IMR-90 (cell line): ENCODE data around the gene LRRC57. TPM values are rescaled to one million over a fixed set of nuclear protein-coding genes. Genes with fewer than 3 reads are reported as not detected.
A peak's percentile ranks its signal among the peaks of the same experiment; 100 is the strongest.

Experiments
- ATAC-seq: fragments of 200-7000 bp; cut with Tn5 transposase; 2 replicates; pipeline ENCODE4 v1.9.1; 2020; ENCODE audit warnings: low read depth, mild to moderate bottlenecking, moderate library complexity
- BruUV-seq: library from RNA; stranded (reverse); fragments of 400-500 nt; replicated peaks from 2 replicates; lab custom pipeline; 2021; lab: Mats Ljungman, UMichigan
- CTCF ChIA-PET: fragments of 300-600 bp; formaldehyde crosslinking; extraction: SDS; loops from one replicate; lab custom pipeline; 2021; ENCODE audit warnings: antibody characterized with exemption; lab: Yijun Ruan, JAX
- POLR2A ChIA-PET: fragments of 300-600 bp; sonication (Branson Sonifier 250); formaldehyde crosslinking; loops from one replicate; lab custom pipeline; 2022; ENCODE audit warnings: antibody characterized with exemption; ENCODE audit not compliant: unreplicated experiment; lab: Charles Lee
- DNase-seq: peaks from one replicate; pipeline ENCODE4 v3.0.0; 2013
- H2AFZ ChIP-seq: replicated peaks from 2 replicates; pipeline ENCODE3; 2013; ENCODE audit warnings: low read length, mild to moderate bottlenecking; ENCODE audit not compliant: poor library complexity
- H2AK5ac ChIP-seq: 2 replicates; pipeline ENCODE4 v1.6.1; 2013; ENCODE audit warnings: low read depth, low read length, inconsistent platforms
- H2AK9ac ChIP-seq: replicated peaks from 2 replicates; pipeline ENCODE3; 2013; ENCODE audit warnings: mild to moderate bottlenecking, low read depth, low read length, moderate library complexity; ENCODE audit not compliant: poor library complexity
- H2BK120ac ChIP-seq: 2 replicates; pipeline ENCODE4 v1.6.1; 2013; ENCODE audit warnings: low read depth, low read length, inconsistent platforms
- H2BK15ac ChIP-seq: 3 replicates; pipeline ENCODE4 v1.6.1; 2013; ENCODE audit warnings: low read depth, low read length, inconsistent platforms
- H2BK20ac ChIP-seq: 2 replicates; pipeline ENCODE4 v1.6.1; 2013; ENCODE audit warnings: low read depth, mild to moderate bottlenecking, inconsistent platforms, low read length, moderate library complexity
- H2BK5ac ChIP-seq: 2 replicates; pipeline ENCODE4 v1.6.1; 2013; ENCODE audit warnings: mild to moderate bottlenecking, low read depth, low read length, inconsistent platforms; ENCODE audit not compliant: poor library complexity, severe bottlenecking
- H3K14ac ChIP-seq: replicated peaks from 2 replicates; pipeline ENCODE4 v1.6.1; 2013; ENCODE audit warnings: low read depth, low read length, inconsistent platforms
- H3K18ac ChIP-seq: 2 replicates; pipeline ENCODE4 v1.6.1; 2013; ENCODE audit warnings: low read depth, low read length, control low read depth
- H3K23ac ChIP-seq: 2 replicates; pipeline ENCODE4 v1.6.1; 2013; ENCODE audit warnings: low read depth, low read length, inconsistent platforms
- H3K27ac ChIP-seq: 2 replicates; pipeline ENCODE4 v1.5.1; 2013; ENCODE audit warnings: mild to moderate bottlenecking, control low read depth, low read length; ENCODE audit not compliant: insufficient read depth
- H3K27me3 ChIP-seq: 2 replicates; pipeline ENCODE4 v1.6.1; 2013; ENCODE audit warnings: low read length; ENCODE audit not compliant: control insufficient read depth, insufficient read depth
- H3K36me3 ChIP-seq: 2 replicates; pipeline ENCODE4 v1.6.1; 2013; ENCODE audit warnings: low read length, mixed read lengths; ENCODE audit not compliant: control insufficient read depth, insufficient read depth
- H3K4ac ChIP-seq: 2 replicates; pipeline ENCODE4 v1.6.1; 2013; ENCODE audit warnings: low read depth, low read length, inconsistent platforms
- H3K4me1 ChIP-seq: 2 replicates; pipeline ENCODE4 v1.6.1; 2013; ENCODE audit warnings: low read length, mixed read lengths; ENCODE audit not compliant: control insufficient read depth, insufficient read depth
- H3K4me2 ChIP-seq: 2 replicates; pipeline ENCODE4 v1.6.1; 2013; ENCODE audit warnings: low read depth, mild to moderate bottlenecking, control low read depth, low read length, moderate library complexity
- H3K4me3 ChIP-seq: 2 replicates; pipeline ENCODE4 v1.5.1; 2013; ENCODE audit warnings: low read depth, mild to moderate bottlenecking, control low read depth, low read length, moderate library complexity; ENCODE audit not compliant: insufficient read depth
- H3K56ac ChIP-seq: 2 replicates; pipeline ENCODE4 v1.6.1; 2013; ENCODE audit warnings: low read length, inconsistent platforms; ENCODE audit not compliant: insufficient read depth; ENCODE audit errors: extremely low read depth
- H3K79me1 ChIP-seq, 2 experiments: 2 replicates each; pipeline ENCODE4 v1.6.1; 2013; ENCODE audit warnings: low read length in 2 of 2, inconsistent platforms in 1 of 2, low read depth in 1 of 2
- H3K9ac ChIP-seq: 2 replicates; pipeline ENCODE4 v1.6.1; 2013; ENCODE audit warnings: low read depth, low read length, control low read depth
- H3K9me1 ChIP-seq: 2 replicates; pipeline ENCODE4 v1.6.1; 2013; ENCODE audit warnings: low read length, inconsistent platforms; ENCODE audit not compliant: insufficient read depth
- H3K9me3 ChIP-seq: 2 replicates; pipeline ENCODE4 v1.6.1; 2013; ENCODE audit warnings: low read length; ENCODE audit not compliant: control insufficient read depth, insufficient read depth
- H4K20me1 ChIP-seq: 2 replicates; pipeline ENCODE4 v1.6.1; 2013; ENCODE audit warnings: low read length, inconsistent platforms; ENCODE audit not compliant: insufficient read depth
- H4K5ac ChIP-seq: 2 replicates; pipeline ENCODE4 v1.6.1; 2013; ENCODE audit warnings: mild to moderate bottlenecking, low read depth, low read length, control low read depth
- H4K8ac ChIP-seq, 2 experiments: 2 replicates each; pipeline ENCODE4 v1.6.1; 2013; ENCODE audit warnings: low read depth in 2 of 2, low read length in 2 of 2, control low read depth in 1 of 2, inconsistent platforms in 1 of 2
- H4K91ac ChIP-seq: 2 replicates; pipeline ENCODE4 v1.6.1; 2013; ENCODE audit warnings: low read depth, low read length, inconsistent platforms; ENCODE audit not compliant: insufficient read depth
- BHLHE40 ChIP-seq: fragments of 150-350 bp; IDR thresholded peaks from 2 replicates; pipeline ENCODE4 v1.6.1; 2016; ENCODE audit warnings: mild to moderate bottlenecking, low read depth, low read length
- CEBPB ChIP-seq: IDR thresholded peaks from 2 replicates; pipeline ENCODE4 v1.6.1; 2012; ENCODE audit warnings: low read depth, low read length, improper control_type of control experiment
- CHD1 ChIP-seq: IDR thresholded peaks from 2 replicates; pipeline ENCODE4 v1.6.1; 2012; ENCODE audit warnings: low read depth, low read length, improper control_type of control experiment
- ELK1 ChIP-seq: fragments of 150-350 bp; IDR thresholded peaks from 2 replicates; pipeline ENCODE4 v1.6.1; 2016; ENCODE audit warnings: low read depth, mild to moderate bottlenecking, low read length, moderate library complexity, borderline replicate concordance
- FOS ChIP-seq: fragments of 150-350 bp; IDR thresholded peaks from 2 replicates; pipeline ENCODE4 v1.6.1; 2016; ENCODE audit warnings: low read depth, low read length
- MAFK ChIP-seq: IDR thresholded peaks from 2 replicates; pipeline ENCODE4 v1.6.1; 2012; ENCODE audit warnings: low read depth, low read length, improper control_type of control experiment
- MAZ ChIP-seq: IDR thresholded peaks from 2 replicates; pipeline ENCODE4 v1.6.1; 2012; ENCODE audit warnings: low read depth, mild to moderate bottlenecking, low read length, improper control_type of control experiment, moderate library complexity, borderline replicate concordance
- MXI1 ChIP-seq: IDR thresholded peaks from 2 replicates; pipeline ENCODE4 v1.6.1; 2012; ENCODE audit warnings: low read depth, mild to moderate bottlenecking, low read length, moderate library complexity, borderline replicate concordance
- NFE2L2 ChIP-seq: fragments of 150-350 bp; IDR thresholded peaks from 2 replicates; pipeline ENCODE4 v1.6.1; 2016; ENCODE audit warnings: low read depth, mild to moderate bottlenecking, low read length
- POLR2A ChIP-seq: IDR thresholded peaks from 2 replicates; pipeline ENCODE4 v1.6.1; 2012; ENCODE audit warnings: mild to moderate bottlenecking, low read depth, low read length
- RAD21 ChIP-seq: IDR thresholded peaks from 2 replicates; pipeline ENCODE4 v1.6.1; 2012; ENCODE audit warnings: low read length, improper control_type of control experiment
- RCOR1 ChIP-seq: IDR thresholded peaks from 2 replicates; pipeline ENCODE4 v1.6.1; 2012; ENCODE audit warnings: mild to moderate bottlenecking, low read length, improper control_type of control experiment; ENCODE audit not compliant: insufficient replicate concordance
- RFX5 ChIP-seq: IDR thresholded peaks from 2 replicates; pipeline ENCODE4 v1.8.0; 2012; ENCODE audit warnings: low read depth, mild to moderate bottlenecking, low read length, moderate library complexity
- SMC3 ChIP-seq: fragments of 150-350 bp; IDR thresholded peaks from 2 replicates; pipeline ENCODE4 v1.6.1; 2016; ENCODE audit warnings: low read depth, mild to moderate bottlenecking, antibody characterized with exemption, low read length, moderate library complexity
- whole genome bisulfite sequencing, 2 experiments: methylation state at CpG; one replicate each; pipeline versions ENCODE4 v1.1.5 to v1.1.7; 2013; ENCODE audit warnings: missing lambda C conversion rate in 2 of 2; ENCODE audit not compliant: insufficient read length in 1 of 2; ENCODE audit errors: extremely low coverage in 2 of 2; 5-methylcytosine and 5-hydroxymethylcytosine counted together
- dilution Hi-C: fragments of 300-500 bp; cut with HindIII; formaldehyde crosslinking; loops from one replicate; pipeline ENCODE4 v1.14.3; 2018; ENCODE audit warnings: low sequenced_read_pairs; ENCODE audit not compliant: unreplicated experiment
- in situ Hi-C: fragments of 300-500 bp; cut with MboI; formaldehyde crosslinking; loops from 3 replicates; pipeline ENCODE4 v1.14.3; 2019; ENCODE audit warnings: low sequenced_read_pairs, inconsistent platforms, mixed read lengths
- intact Hi-C: fragments of 100-400 bp; cut with micrococcal nuclease; formaldehyde crosslinking; loops from 2 replicates; pipeline ENCODE4 v1.10.0; 2022
- polyA plus RNA-seq, 3 experiments: library from polyadenylated mRNA; depleted of rRNA; stranded (reverse); fragments of >200 nt; gene quantifications; 2 replicates each; pipeline ENCODE4 v1.2.3, GENCODE V29; 2012; ENCODE audit warnings: low replicate concordance in 1 of 3
- total RNA-seq: library from RNA; depleted of rRNA; stranded (reverse); fragments of >200 nt; gene quantifications from 2 replicates; pipeline ENCODE4 v1.2.3, GENCODE V29; 2012
- TF ChIP-seq, protein P1 (sequence below): fragments of 150-350 bp; IDR thresholded peaks from 2 replicates; pipeline ENCODE4 v1.6.1; 2017; ENCODE audit warnings: mild to moderate bottlenecking, antibody characterized with exemption, low read length, low read depth
- TF ChIP-seq, protein P2 (sequence below): conservative IDR thresholded peaks from 2 replicates; pipeline ENCODE4 v1.5.1; 2012; ENCODE audit warnings: mild to moderate bottlenecking, low read depth, low read length, improper control_type of control experiment

The LRRC57 gene
- total and polyA plus RNA-seq, 2 of the 4 experiments (the other 2 are of a cell fraction) = 9.5 to 11.3 TPM

DNA sequence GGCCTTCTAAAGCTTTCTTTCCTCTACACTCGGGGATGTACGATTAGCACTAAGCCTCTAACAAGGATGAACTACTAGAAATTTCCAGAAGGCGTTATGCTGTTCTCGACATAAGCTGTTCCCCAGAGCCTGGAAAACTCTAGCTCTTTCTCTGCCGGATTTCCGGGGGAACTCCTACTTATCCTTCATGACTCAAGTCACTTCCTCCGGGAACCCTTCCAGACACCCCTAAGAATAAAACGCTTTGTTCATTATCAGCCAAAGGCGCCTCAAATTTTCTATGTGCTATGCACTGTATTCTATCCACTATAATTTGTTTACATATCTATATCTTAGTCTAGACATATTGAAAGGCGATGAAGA lies 53.6 kb downstream of the LRRC57 start:
- Histone ChIP-seq H2BK20ac (peak overlapping the region; percentile 28), H3K56ac (peak overlapping the region; percentile 90), H3K9ac (peak overlapping the region; percentile 48), H3K27me3 (no peaks in the 10 kb centered on the region), H3K23ac (peak overlapping the region; percentile 44), H4K5ac (peak overlapping the region; percentile 96), H2AK5ac (peak overlapping the region; percentile 46; the same call in 1 of the 2 replicates), H3K79me1 (peaks cover 8 to 46% of the 10 kb centered on the region in 2 experiments; a peak in 3 of 4 replicates), H3K4me1 (peaks cover 8% of the 10 kb centered on the region), H2AK9ac (peak overlapping the region; percentile 82), H4K8ac (peak overlapping the region; percentile 81 to 98), H2AFZ (peak overlapping the region; percentile 91), H3K14ac (peak overlapping the region; percentile 52), H3K4me2 (peak overlapping the region; percentile 78), H3K18ac (peak overlapping the region; percentile 49), H3K36me3 (no peaks in the 10 kb centered on the region), H3K4ac (peak overlapping the region; percentile 68), H3K9me3 (no peaks in the 10 kb centered on the region), H4K91ac (peak overlapping the region; percentile 92), H3K27ac (peak overlapping the region; percentile 36), H2BK120ac (peak overlapping the region; percentile 41), H2BK15ac (peak overlapping the region; percentile 95; the same call in 2 of the 3 replicates), H4K20me1 (no peaks in the 10 kb centered on the region; the same call in 1 of the 2 replicates), H2BK5ac (peak overlapping the region; percentile 93), H3K4me3 (peak overlapping the region; percentile 83), H3K9me1 (peaks cover 6% of the 10 kb centered on the region; the same call in 1 of the 2 replicates)
- in situ Hi-C loops (no loop called here), intact Hi-C loops (loop anchor here (1.0 kb wide), 1 partner anchor 53 kb away; the partner anchor contains the start of genes HAUS2 and LRRC57), dilution Hi-C loops (no loop called here)
- ATAC-seq = peak; percentile 1
- 11% methylated on average over 5 of the region's 10 CpGs; no CpG with 5 or more reads in 1 of the 2 experiments for WGBS, 2 experiments
- TF ChIP-seq NFE2L2 (no peak), CEBPB (no peak), POLR2A (no peak), RAD21 (no peak), MAFK (no peak), BHLHE40 (no peak), MXI1 (no peak), ELK1 (no peak), CHD1 (no peak), RCOR1 (no peak), RFX5 (no peak), SMC3 (no peak), MAZ (no peak), FOS (no peak)
- TF ChIP-seq, protein P1, sequence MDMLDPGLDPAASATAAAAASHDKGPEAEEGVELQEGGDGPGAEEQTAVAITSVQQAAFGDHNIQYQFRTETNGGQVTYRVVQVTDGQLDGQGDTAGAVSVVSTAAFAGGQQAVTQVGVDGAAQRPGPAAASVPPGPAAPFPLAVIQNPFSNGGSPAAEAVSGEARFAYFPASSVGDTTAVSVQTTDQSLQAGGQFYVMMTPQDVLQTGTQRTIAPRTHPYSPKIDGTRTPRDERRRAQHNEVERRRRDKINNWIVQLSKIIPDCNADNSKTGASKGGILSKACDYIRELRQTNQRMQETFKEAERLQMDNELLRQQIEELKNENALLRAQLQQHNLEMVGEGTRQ = no peak
- TF ChIP-seq, protein P2, sequence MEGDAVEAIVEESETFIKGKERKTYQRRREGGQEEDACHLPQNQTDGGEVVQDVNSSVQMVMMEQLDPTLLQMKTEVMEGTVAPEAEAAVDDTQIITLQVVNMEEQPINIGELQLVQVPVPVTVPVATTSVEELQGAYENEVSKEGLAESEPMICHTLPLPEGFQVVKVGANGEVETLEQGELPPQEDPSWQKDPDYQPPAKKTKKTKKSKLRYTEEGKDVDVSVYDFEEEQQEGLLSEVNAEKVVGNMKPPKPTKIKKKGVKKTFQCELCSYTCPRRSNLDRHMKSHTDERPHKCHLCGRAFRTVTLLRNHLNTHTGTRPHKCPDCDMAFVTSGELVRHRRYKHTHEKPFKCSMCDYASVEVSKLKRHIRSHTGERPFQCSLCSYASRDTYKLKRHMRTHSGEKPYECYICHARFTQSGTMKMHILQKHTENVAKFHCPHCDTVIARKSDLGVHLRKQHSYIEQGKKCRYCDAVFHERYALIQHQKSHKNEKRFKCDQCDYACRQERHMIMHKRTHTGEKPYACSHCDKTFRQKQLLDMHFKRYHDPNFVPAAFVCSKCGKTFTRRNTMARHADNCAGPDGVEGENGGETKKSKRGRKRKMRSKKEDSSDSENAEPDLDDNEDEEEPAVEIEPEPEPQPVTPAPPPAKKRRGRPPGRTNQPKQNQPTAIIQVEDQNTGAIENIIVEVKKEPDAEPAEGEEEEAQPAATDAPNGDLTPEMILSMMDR = no peak
- BruUV-seq = no TSS peak
- ChIA-PET CTCF (interaction anchor here (1.2 kb wide), 1 partner anchor 11 kb away, joined by 3 read pairs; no protein-coding TSS in a partner anchor), POLR2A (interaction anchor here (0.6 to 1.0 kb wide), 2 partner anchors 11 to 12 kb away, joined by 3 read pairs; no protein-coding TSS in a partner anchor)
- DNase-seq = peak; percentile 77
